ENCODE measurements around the gene TCAP. TPM values are rescaled to one million over a fixed set of nuclear protein-coding genes. Genes with fewer than 3 reads are reported as not detected.
"Not testable (repeated sequence)": the region's sequence is repeated elsewhere in the genome, so short reads cannot be mapped to it uniquely, and the experiment has no call there.

TCAP gene
- polyA plus RNA-seq, 1 donor from 2014 or later = 3.7 TPM

- H4K20me1 ChIP-seq (ENCODE audit: insufficient read depth) = no peaks in the 10 kb centered on the region
- peaks cover 15% of the 10 kb centered on the region for H3K27me3 ChIP-seq (ENCODE audit: insufficient read depth, low read depth, low read length)
- H3K79me2 ChIP-seq (replicated peaks; ENCODE audit: insufficient read depth, low read length) = no peaks in the 10 kb centered on the region
- H3K9me2 ChIP-seq (ENCODE audit: insufficient read depth, low read length) = no peaks in the 10 kb centered on the region
- no peaks in the 10 kb centered on the region for H3F3A ChIP-seq (ENCODE audit: insufficient read depth, low read length, poor library complexity, severe bottlenecking)
- no peak overlapping the region for H3K9ac ChIP-seq (ENCODE audit: low read length)
- no peaks in the 10 kb centered on the region for H3K36me3 ChIP-seq (ENCODE audit: insufficient read depth, low read length)
- H3K4me3 ChIP-seq (ENCODE audit: low read length) = no peak overlapping the region
- TF ChIP-seq MXI1 (conservative IDR thresholded peaks at IDR 0.05; ENCODE audit: poor library complexity, severe bottlenecking) (no peak), CTCF (IDR thresholded peaks at IDR 0.05; ENCODE audit: poor library complexity, severe bottlenecking) (no peak), SMC3 (conservative IDR thresholded peaks at IDR 0.05; ENCODE audit: poor library complexity) (no peak), RAD21 (conservative IDR thresholded peaks at IDR 0.05) (no peak), REST (IDR thresholded peaks at IDR 0.05; ENCODE audit: borderline replicate concordance) (no peak), TAF1 (IDR thresholded peaks at IDR 0.05; ENCODE audit: low read depth) (no peak), POLR2AphosphoS5 (IDR thresholded peaks at IDR 0.05) (no peak), EP300 (conservative IDR thresholded peaks at IDR 0.05; ENCODE audit: poor library complexity, severe bottlenecking) (no peak), EZH2 (IDR thresholded peaks at IDR 0.05; ENCODE audit: borderline replicate concordance, insufficient read depth, low read length, poor library complexity, severe bottlenecking) (no peak)
- no peak overlapping the region for H3K4me2 ChIP-seq (ENCODE audit: low read length)
- no peaks in the 10 kb centered on the region for H3K9me3 ChIP-seq (ENCODE audit: low read length)
- no peak overlapping the region for H2AFZ ChIP-seq (ENCODE audit: low read depth, low read length)
- no peak overlapping the region for H3K27ac ChIP-seq (ENCODE audit: low read length)
Measured at GRCh38 chr17:39697961-39698360, 32.8 kb downstream of the TCAP start.

GRCh38 chr17:39699157-39699817, 34.1 kb downstream of the TCAP start:
- not testable (repeated sequence) for H2AFZ ChIP-seq (ENCODE audit: low read depth, low read length); H3K79me2 ChIP-seq (replicated peaks; ENCODE audit: insufficient read depth, low read length); H3K9me3 ChIP-seq (ENCODE audit: low read length); H4K20me1 ChIP-seq (ENCODE audit: insufficient read depth); H3K9me2 ChIP-seq (ENCODE audit: insufficient read depth, low read length); H3K36me3 ChIP-seq (ENCODE audit: insufficient read depth, low read length); H3F3A ChIP-seq (ENCODE audit: insufficient read depth, low read length, poor library complexity, severe bottlenecking); H3K4me2 ChIP-seq (ENCODE audit: low read length); H3K27ac ChIP-seq (ENCODE audit: low read length); H3K9ac ChIP-seq (ENCODE audit: low read length); H3K4me3 ChIP-seq (ENCODE audit: low read length)
- peaks cover 15% of the 10 kb centered on the region for H3K27me3 ChIP-seq (ENCODE audit: insufficient read depth, low read depth, low read length)

- peaks cover 15% of the 10 kb centered on the region for H3K27me3 ChIP-seq (ENCODE audit: insufficient read depth, low read depth, low read length)
- H3K9me2 ChIP-seq (ENCODE audit: insufficient read depth, low read length) = no peaks in the 10 kb centered on the region
- no peak within 1 kb of the TSS for H3K9ac ChIP-seq (ENCODE audit: low read length)
- no peak within 1 kb of the TSS for H2AFZ ChIP-seq (ENCODE audit: low read depth, low read length)
- TF ChIP-seq EZH2 (IDR thresholded peaks at IDR 0.05; ENCODE audit: borderline replicate concordance, insufficient read depth, low read length, poor library complexity, severe bottlenecking) (no peak), RAD21 (conservative IDR thresholded peaks at IDR 0.05) (no peak), TAF1 (IDR thresholded peaks at IDR 0.05; ENCODE audit: low read depth) (no peak), POLR2AphosphoS5 (IDR thresholded peaks at IDR 0.05) (no peak)
- no peaks in the 10 kb centered on the region for H3K79me2 ChIP-seq (replicated peaks; ENCODE audit: insufficient read depth, low read length)
- H3K4me3 ChIP-seq (ENCODE audit: low read length) = no peak within 1 kb of the TSS
- H3K9me3 ChIP-seq (ENCODE audit: low read length) = no peaks in the 10 kb centered on the region
- H3K4me2 ChIP-seq (ENCODE audit: low read length) = no peak within 1 kb of the TSS
- H3K27ac ChIP-seq (ENCODE audit: low read length) = no peak within 1 kb of the TSS
- H3F3A ChIP-seq (ENCODE audit: insufficient read depth, low read length, poor library complexity, severe bottlenecking) = no peaks in the 10 kb centered on the region
- H4K20me1 ChIP-seq (ENCODE audit: insufficient read depth) = no peaks in the 10 kb centered on the region
- no peaks in the 10 kb centered on the region for H3K36me3 ChIP-seq (ENCODE audit: insufficient read depth, low read length)
Measured at GRCh38 chr17:39699818-39700147, 34.6 kb downstream of the TCAP start, which contains the start of gene ERBB2. TSS of gene ERBB2 (plus strand) at chr17:39700064. CDS start at chr17:39700239, 175 bp downstream.

Data from neural cell (in vitro differentiated cells).